ENCODE measurements around the gene MUC5B. TPM values are rescaled to one million over a fixed set of nuclear protein-coding genes. Genes with fewer than 3 reads are reported as not detected.

MUC5B gene
- total and polyA plus RNA-seq, 2 donors (not counting 1 experiment from before 2014, with no cell fraction given), result not detected

- TF ChIP-seq CTCF (conservative IDR thresholded peaks at IDR 0.05 in 1 of 2, IDR thresholded peaks at IDR 0.05 in 1 of 2; ENCODE audit: low read depth in 1 of 2, low read length in 2 of 2), result no peak
- TF ChIP-seq EZH2 (IDR thresholded peaks at IDR 0.05; ENCODE audit: low read length, missing control alignments), result no peak
- H2AFZ ChIP-seq (ENCODE audit: low read length), result no peak overlapping the region
- no peaks in the 10 kb centered on the region for H4K20me1 ChIP-seq (ENCODE audit: control insufficient read depth, extremely low read depth, insufficient read depth, low read length)
These were observed 3.4 kb upstream of the MUC5B start for GRCh38 chr11:1219446-1219833.

GRCh38 chr11:1219834-1220815 lies 2.7 kb upstream of the MUC5B start:
- H3K27me3 ChIP-seq (ENCODE audit: control insufficient read depth, insufficient read depth, low read length), result no peaks in the 10 kb centered on the region

More at GRCh38 chr11:1219446-1219833, 3.4 kb upstream of the MUC5B start:
- Histone ChIP-seq H3K9me3 (ENCODE audit: control insufficient read depth, insufficient read depth, low read depth, low read length) (no peaks in the 10 kb centered on the region), H3K9ac (ENCODE audit: insufficient read depth, low read length) (no peak overlapping the region), H3K4me3 (replicated peaks in 1 of 4; ENCODE audit: control extremely low read depth in 1 of 4, insufficient read depth in 1 of 4, low read depth in 3 of 4, low read length in 4 of 4) (no peak overlapping the region), H3K4me2 (ENCODE audit: extremely low read depth, insufficient read depth, low read length) (no peak overlapping the region), H3K36me3 (ENCODE audit: control insufficient read depth, insufficient read depth, low read length) (no peaks in the 10 kb centered on the region), H3K27ac (ENCODE audit: insufficient read depth, low read length) (no peak overlapping the region), H3K4me1 (ENCODE audit: control insufficient read depth, extremely low read depth, insufficient read depth, low read length) (no peaks in the 10 kb centered on the region), H3K79me2 (ENCODE audit: control insufficient read depth, insufficient read depth, low read length) (no peaks in the 10 kb centered on the region), H3K27me3 (ENCODE audit: control insufficient read depth, insufficient read depth, low read length) (no peaks in the 10 kb centered on the region)
- DNase-seq (ENCODE audit: low read depth in 2 of 2), result no peak

More at GRCh38 chr11:1219834-1220815, 2.7 kb upstream of the MUC5B start:
- Histone ChIP-seq H3K27ac (ENCODE audit: insufficient read depth, low read length) (no peak overlapping the region), H3K36me3 (ENCODE audit: control insufficient read depth, insufficient read depth, low read length) (no peaks in the 10 kb centered on the region), H3K4me2 (ENCODE audit: extremely low read depth, insufficient read depth, low read length) (no peak overlapping the region), H3K4me1 (ENCODE audit: control insufficient read depth, extremely low read depth, insufficient read depth, low read length) (no peaks in the 10 kb centered on the region), H3K9ac (ENCODE audit: insufficient read depth, low read length) (no peak overlapping the region), H2AFZ (ENCODE audit: low read length) (no peak overlapping the region), H3K79me2 (ENCODE audit: control insufficient read depth, insufficient read depth, low read length) (no peaks in the 10 kb centered on the region), H4K20me1 (ENCODE audit: control insufficient read depth, extremely low read depth, insufficient read depth, low read length) (no peaks in the 10 kb centered on the region), H3K4me3 (replicated peaks in 1 of 4; ENCODE audit: control extremely low read depth in 1 of 4, insufficient read depth in 1 of 4, low read depth in 3 of 4, low read length in 4 of 4) (no peak overlapping the region), H3K9me3 (ENCODE audit: control insufficient read depth, insufficient read depth, low read depth, low read length) (no peaks in the 10 kb centered on the region)
- no peak for DNase-seq (ENCODE audit: low read depth in 2 of 2)
- no peak for TF ChIP-seq CTCF (conservative IDR thresholded peaks at IDR 0.05 in 1 of 2, IDR thresholded peaks at IDR 0.05 in 1 of 2; ENCODE audit: low read depth in 1 of 2, low read length in 2 of 2)
- no peak for TF ChIP-seq EZH2 (IDR thresholded peaks at IDR 0.05; ENCODE audit: low read length, missing control alignments)
